ENCODE results near the gene KIF7. TPM values are rescaled to one million over a fixed set of nuclear protein-coding genes. Genes with fewer than 3 reads are reported as not detected.

The KIF7 gene
- total and polyA plus RNA-seq, 4 experiments from 2014 or later: not detected

DNA sequence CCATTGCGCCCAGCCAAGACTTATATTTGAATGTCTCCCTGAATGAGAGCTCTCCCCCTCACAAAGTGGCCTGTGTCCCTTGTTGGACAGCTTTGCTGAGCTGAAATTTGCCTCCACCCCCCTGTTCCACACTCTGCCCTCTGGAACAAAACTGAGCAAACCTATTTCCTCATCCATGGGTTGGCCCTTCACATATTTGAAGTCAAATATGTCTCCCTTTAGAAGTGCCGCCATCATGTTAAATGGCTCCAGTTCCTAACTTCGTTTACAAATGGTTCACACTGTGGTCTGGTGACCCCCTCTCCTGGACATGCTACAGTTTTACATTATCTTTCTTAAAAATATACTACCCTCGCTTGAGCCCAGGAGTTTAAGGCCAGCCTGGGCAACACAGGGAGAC lies 19.3 kb upstream of the KIF7 start:
- ChIA-PET POLR2A (ENCODE audit: partially characterized antibody) (no interaction called here), CTCF (ENCODE audit: partially characterized antibody) (no interaction called here)
- H3K36me3 Mint-ChIP-seq: no peaks in the 10 kb centered on the region
- no peaks in the 10 kb centered on the region for H3K9me3 Mint-ChIP-seq
- Histone ChIP-seq H3K9me3 (ENCODE audit: control insufficient read depth in 1 of 2, low read length in 2 of 2) (no peaks in the 10 kb centered on the region), H3K27me3 (ENCODE audit: insufficient read depth, low read length) (no peaks in the 10 kb centered on the region), H3K4me1 (ENCODE audit: insufficient read depth, low read length) (no peaks in the 10 kb centered on the region), H3K36me3 (ENCODE audit: insufficient read depth, low read length) (no peaks in the 10 kb centered on the region), H3K27ac (ENCODE audit: low read depth, low read length) (no peak overlapping the region), H3K4me3 (ENCODE audit: low read length in 2 of 2) (no peak overlapping the region)
- intact Hi-C loops (cut with micrococcal nuclease): no loop called here
- peaks cover 0 to 4% of the 10 kb centered on the region in 2 donors for H3K27me3 Mint-ChIP-seq
- H3K4me1 Mint-ChIP-seq: no peaks in the 10 kb centered on the region
- H3K27ac Mint-ChIP-seq: no peak overlapping the region
- DNase-seq: no peak
- H3K4me3 Mint-ChIP-seq: no peak overlapping the region

DNA sequence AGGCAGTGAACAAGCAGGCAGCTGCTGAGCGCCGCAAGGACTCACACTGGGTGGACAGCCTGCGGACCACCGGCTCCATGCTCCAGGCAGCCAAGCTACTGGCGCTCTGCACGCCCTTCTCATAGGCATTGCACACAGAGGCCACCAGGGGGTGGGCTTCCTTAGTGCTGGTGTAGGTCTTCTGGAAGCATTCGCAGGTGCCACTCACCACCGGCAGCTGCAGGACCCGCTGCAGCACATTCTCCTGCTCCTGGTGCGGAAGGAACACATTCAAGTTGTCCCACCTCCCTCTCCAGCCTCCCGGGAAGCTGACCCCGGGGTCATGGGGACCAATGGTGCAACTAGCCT lies 17.9 kb upstream of the KIF7 start:
- Mint-ChIP-seq H3K4me1 (no peaks in the 10 kb centered on the region), H3K4me3 (no peak overlapping the region), H3K36me3 (no peaks in the 10 kb centered on the region), H3K9me3 (no peaks in the 10 kb centered on the region), H3K27me3 (peaks cover 0 to 7% of the 10 kb centered on the region in 2 donors), H3K27ac (no peak overlapping the region)
- POLR2A ChIA-PET (ENCODE audit: partially characterized antibody): no interaction called here
- Histone ChIP-seq H3K36me3 (ENCODE audit: insufficient read depth, low read length) (no peaks in the 10 kb centered on the region), H3K27me3 (ENCODE audit: insufficient read depth, low read length) (no peaks in the 10 kb centered on the region), H3K4me3 (ENCODE audit: low read length in 2 of 2) (no peak overlapping the region), H3K4me1 (ENCODE audit: insufficient read depth, low read length) (no peaks in the 10 kb centered on the region), H3K9me3 (ENCODE audit: control insufficient read depth in 1 of 2, low read length in 2 of 2) (no peaks in the 10 kb centered on the region), H3K27ac (ENCODE audit: low read depth, low read length) (no peak overlapping the region)
- CTCF ChIA-PET (ENCODE audit: partially characterized antibody): no interaction called here
- DNase-seq: no peak
- intact Hi-C loops (cut with micrococcal nuclease): no loop called here

DNA sequence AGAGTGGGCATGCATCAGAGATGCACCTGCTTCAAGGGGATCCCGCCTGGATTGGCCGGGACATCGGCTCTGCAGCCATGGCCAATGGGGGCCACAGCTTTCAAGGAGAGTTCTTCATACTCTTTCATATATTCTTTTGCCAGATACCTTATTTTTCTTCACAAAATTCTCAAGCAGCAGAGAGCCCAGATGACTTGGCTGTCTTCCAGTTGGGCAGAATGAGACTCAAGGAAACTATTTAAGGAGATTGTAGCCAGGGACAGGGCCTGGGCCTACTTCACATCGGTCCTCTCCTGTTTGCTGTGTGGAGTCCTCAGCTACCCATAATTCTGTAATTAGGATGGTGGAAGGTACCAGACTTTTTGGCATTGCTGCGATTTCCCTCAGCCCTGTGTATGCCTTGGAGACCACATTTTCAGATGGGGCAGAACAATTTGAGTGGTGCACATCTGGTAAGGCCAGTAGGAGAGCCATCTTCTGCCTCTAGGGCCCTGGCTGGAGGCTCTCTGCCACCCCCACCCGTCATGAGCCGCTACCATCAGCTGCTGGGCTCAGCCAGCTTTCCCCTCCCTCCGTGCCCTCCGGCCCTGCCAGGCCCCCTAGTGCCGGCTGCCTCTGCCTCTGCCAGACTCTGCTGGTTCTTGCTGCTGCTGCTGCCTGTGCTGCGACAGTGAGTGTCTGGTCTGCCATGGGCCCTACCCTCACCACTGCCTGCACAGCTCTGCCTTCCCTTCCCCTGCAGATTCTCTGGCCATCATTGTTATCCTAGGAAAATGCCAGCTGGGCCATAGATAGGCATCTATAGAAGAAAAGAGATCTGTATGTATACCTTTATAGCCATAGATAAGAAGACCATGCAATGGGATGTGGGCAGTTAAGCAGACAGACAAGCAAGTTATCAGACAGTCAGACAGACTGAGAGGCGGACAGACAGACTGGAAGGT lies 17.2 kb upstream of the KIF7 start:
- Histone ChIP-seq H3K27me3 (ENCODE audit: insufficient read depth, low read length) (no peaks in the 10 kb centered on the region), H3K4me3 (ENCODE audit: low read length in 2 of 2) (no peak overlapping the region), H3K27ac (ENCODE audit: low read depth, low read length) (no peak overlapping the region), H3K9me3 (ENCODE audit: control insufficient read depth in 1 of 2, low read length in 2 of 2) (no peaks in the 10 kb centered on the region), H3K36me3 (ENCODE audit: insufficient read depth, low read length) (no peaks in the 10 kb centered on the region), H3K4me1 (ENCODE audit: insufficient read depth, low read length) (no peaks in the 10 kb centered on the region)
- Mint-ChIP-seq H3K4me3 (no peak overlapping the region), H3K27me3 (peaks cover 0 to 9% of the 10 kb centered on the region in 2 donors), H3K27ac (no peak overlapping the region), H3K9me3 (no peaks in the 10 kb centered on the region), H3K36me3 (no peaks in the 10 kb centered on the region), H3K4me1 (no peaks in the 10 kb centered on the region)
- DNase-seq: no peak
- POLR2A ChIA-PET (ENCODE audit: partially characterized antibody): no interaction called here
- intact Hi-C loops (cut with micrococcal nuclease): no loop called here
- CTCF ChIA-PET (ENCODE audit: partially characterized antibody): no interaction called here

DNA sequence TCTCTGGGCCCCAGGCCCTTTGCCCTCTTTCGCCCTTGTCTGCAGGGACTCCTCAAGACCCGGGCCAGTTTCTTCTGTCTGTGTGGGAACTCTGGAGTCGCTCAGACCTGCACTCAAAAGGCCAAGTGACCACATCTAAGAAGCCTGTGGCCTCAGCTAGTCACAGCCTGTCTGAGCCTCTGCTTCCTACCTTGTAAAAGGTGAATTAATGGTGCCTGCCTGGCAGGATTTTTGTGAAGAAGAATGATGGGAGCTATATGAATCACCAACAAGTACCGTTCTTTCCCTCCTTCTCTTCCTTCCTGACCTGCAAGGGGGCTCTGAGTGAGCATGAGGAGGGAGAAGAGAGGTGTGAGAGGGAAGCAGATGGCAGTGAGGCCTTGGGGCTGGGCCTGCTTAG lies 16.4 kb upstream of the KIF7 start:
- POLR2A ChIA-PET (ENCODE audit: partially characterized antibody): no interaction called here
- CTCF ChIA-PET (ENCODE audit: partially characterized antibody): no interaction called here
- no peaks in the 10 kb centered on the region for H3K36me3 Mint-ChIP-seq
- no peak overlapping the region for H3K27ac Mint-ChIP-seq
- H3K4me1 ChIP-seq (ENCODE audit: insufficient read depth, low read length): no peaks in the 10 kb centered on the region
- intact Hi-C loops (cut with micrococcal nuclease): no loop called here
- H3K9me3 ChIP-seq (ENCODE audit: control insufficient read depth in 1 of 2, low read length in 2 of 2): no peaks in the 10 kb centered on the region
- no peak for DNase-seq
- no peaks in the 10 kb centered on the region for H3K9me3 Mint-ChIP-seq
- H3K36me3 ChIP-seq (ENCODE audit: insufficient read depth, low read length): no peaks in the 10 kb centered on the region
- H3K4me1 Mint-ChIP-seq: no peaks in the 10 kb centered on the region
- no peak overlapping the region for H3K4me3 ChIP-seq (ENCODE audit: low read length in 2 of 2)
- no peaks in the 10 kb centered on the region for H3K27me3 ChIP-seq (ENCODE audit: insufficient read depth, low read length)
- H3K27ac ChIP-seq (ENCODE audit: low read depth, low read length): no peak overlapping the region
- peaks cover 0 to 10% of the 10 kb centered on the region in 2 donors for H3K27me3 Mint-ChIP-seq
- H3K4me3 Mint-ChIP-seq: no peak overlapping the region

DNA sequence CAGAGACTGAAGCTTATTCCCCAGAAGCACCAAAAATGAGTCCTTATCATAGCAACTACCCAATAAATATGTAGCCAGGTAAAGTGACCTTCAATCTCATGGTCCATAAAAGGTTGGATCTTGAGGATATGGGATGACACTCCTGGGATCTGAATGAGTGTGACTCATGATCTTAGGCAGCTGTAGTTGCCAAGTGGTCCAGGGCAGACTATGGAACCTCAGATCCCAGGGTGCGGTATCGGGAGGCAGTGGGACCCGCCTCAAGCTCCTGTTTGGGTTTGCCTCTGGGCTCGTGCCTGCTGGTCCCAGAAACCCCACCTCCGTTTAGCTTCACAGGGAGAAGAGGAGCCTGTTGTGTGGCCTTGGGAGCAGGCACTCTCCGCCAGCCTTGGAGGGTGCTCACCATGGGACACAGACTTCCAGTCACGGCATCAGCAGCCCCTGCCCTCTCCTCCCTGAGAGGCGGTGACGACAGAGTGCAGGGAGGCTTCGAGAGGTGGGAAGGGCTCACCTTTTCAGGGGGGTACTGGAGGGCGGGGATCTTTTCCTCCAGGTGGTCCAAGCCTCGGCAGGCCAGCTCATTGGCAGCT lies 15.8 kb upstream of the KIF7 start:
- ChIA-PET POLR2A (ENCODE audit: partially characterized antibody) (no interaction called here), CTCF (ENCODE audit: partially characterized antibody) (interaction anchor here (1.5 kb wide), 1 partner anchor 13 kb away, joined by 3 read pairs; no protein-coding TSS in a partner anchor)
- Mint-ChIP-seq H3K4me3 (no peak overlapping the region), H3K27me3 (peaks cover 0 to 10% of the 10 kb centered on the region in 2 donors), H3K4me1 (no peaks in the 10 kb centered on the region), H3K36me3 (no peaks in the 10 kb centered on the region), H3K27ac (no peak overlapping the region), H3K9me3 (no peaks in the 10 kb centered on the region)
- no peaks in the 10 kb centered on the region for H3K36me3 ChIP-seq (ENCODE audit: insufficient read depth, low read length)
- DNase-seq: no peak
- no peak overlapping the region for H3K4me3 ChIP-seq (ENCODE audit: low read length in 2 of 2)
- no peaks in the 10 kb centered on the region for H3K4me1 ChIP-seq (ENCODE audit: insufficient read depth, low read length)
- no peaks in the 10 kb centered on the region for H3K9me3 ChIP-seq (ENCODE audit: control insufficient read depth in 1 of 2, low read length in 2 of 2)
- no peak overlapping the region for H3K27ac ChIP-seq (ENCODE audit: low read depth, low read length)
- intact Hi-C loops (cut with micrococcal nuclease): no loop called here
- H3K27me3 ChIP-seq (ENCODE audit: insufficient read depth, low read length): peaks cover 3% of the 10 kb centered on the region

DNA sequence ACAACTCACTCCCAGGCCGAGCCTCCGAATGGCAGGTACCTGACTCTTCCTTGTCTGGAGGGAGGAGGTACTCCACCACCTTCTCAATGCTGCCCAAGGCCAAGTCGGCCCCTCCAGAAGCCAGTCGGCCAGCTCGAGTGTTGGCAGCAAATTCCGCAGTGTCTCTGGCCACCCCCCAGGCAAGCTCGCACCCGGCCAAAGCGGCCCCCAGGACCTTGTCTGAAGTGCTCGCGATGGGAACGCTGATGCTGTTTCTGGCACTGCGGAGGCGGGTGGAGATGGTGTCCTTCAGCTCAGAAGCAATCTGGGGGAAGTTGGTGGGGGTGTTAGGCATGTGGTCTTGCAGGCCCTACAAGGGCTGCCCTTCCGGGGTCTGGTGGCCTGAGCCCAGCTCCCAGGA lies 14.7 kb upstream of the KIF7 start:
- Mint-ChIP-seq H3K27ac (no peak overlapping the region), H3K9me3 (no peaks in the 10 kb centered on the region), H3K4me3 (no peak overlapping the region), H3K36me3 (no peaks in the 10 kb centered on the region), H3K27me3 (peaks cover 1 to 11% of the 10 kb centered on the region in 2 donors), H3K4me1 (peaks cover 0 to 2% (median 1%) of the 10 kb centered on the region in 4 donors)
- Histone ChIP-seq H3K36me3 (ENCODE audit: insufficient read depth, low read length) (no peaks in the 10 kb centered on the region), H3K27ac (ENCODE audit: low read depth, low read length) (no peak overlapping the region), H3K4me1 (ENCODE audit: insufficient read depth, low read length) (no peaks in the 10 kb centered on the region), H3K9me3 (ENCODE audit: control insufficient read depth in 1 of 2, low read length in 2 of 2) (no peaks in the 10 kb centered on the region), H3K4me3 (ENCODE audit: low read length in 2 of 2) (no peak overlapping the region), H3K27me3 (ENCODE audit: insufficient read depth, low read length) (peaks cover 7% of the 10 kb centered on the region)
- intact Hi-C loops (cut with micrococcal nuclease): no loop called here
- ChIA-PET POLR2A (ENCODE audit: partially characterized antibody) (no interaction called here), CTCF (ENCODE audit: partially characterized antibody) (interaction anchor here (1.5 kb wide), 1 partner anchor 12 kb away, joined by 3 read pairs; no protein-coding TSS in a partner anchor)
- no peak for DNase-seq

DNA sequence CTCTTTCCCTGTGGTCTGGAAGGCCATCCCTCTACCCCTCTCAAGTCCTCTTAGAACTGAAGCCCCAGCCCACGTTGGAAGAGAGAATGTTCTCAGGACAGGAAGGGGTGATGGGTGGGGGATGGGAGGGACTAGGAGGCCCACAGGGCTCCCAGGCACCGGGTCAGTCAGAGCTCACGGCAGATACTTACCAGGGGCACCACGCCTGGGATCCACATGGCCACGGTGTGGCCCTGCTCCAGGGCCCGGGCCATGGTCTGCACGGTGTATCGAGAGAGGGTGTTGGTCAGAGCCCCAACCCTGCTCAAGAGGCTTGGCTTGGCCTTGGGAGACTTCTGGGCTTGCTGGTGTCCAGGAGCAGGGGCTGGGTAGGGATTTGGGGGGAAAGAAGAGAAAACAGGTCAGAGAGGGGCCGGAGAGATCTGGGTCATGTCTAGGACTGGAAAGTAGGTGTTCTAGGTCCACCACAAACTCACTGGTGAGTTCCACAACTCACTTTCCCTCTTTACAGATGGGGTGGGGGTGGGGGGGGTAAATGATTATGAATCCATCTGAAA lies 14.1 kb upstream of the KIF7 start:
- H3K27ac ChIP-seq (ENCODE audit: low read depth, low read length): no peak overlapping the region
- DNase-seq: no peak
- peaks cover 12% of the 10 kb centered on the region for H3K27me3 ChIP-seq (ENCODE audit: insufficient read depth, low read length)
- intact Hi-C loops (cut with micrococcal nuclease): no loop called here
- ChIA-PET CTCF (ENCODE audit: partially characterized antibody) (interaction anchor here (1.5 kb wide), 1 partner anchor 11 kb away, joined by 3 read pairs; no protein-coding TSS in a partner anchor), POLR2A (ENCODE audit: partially characterized antibody) (no interaction called here)
- H3K36me3 Mint-ChIP-seq: no peaks in the 10 kb centered on the region
- H3K4me1 Mint-ChIP-seq: peaks cover 0 to 7% (median 4%) of the 10 kb centered on the region in 4 donors
- H3K4me3 ChIP-seq (ENCODE audit: low read length in 2 of 2): no peak overlapping the region
- H3K36me3 ChIP-seq (ENCODE audit: insufficient read depth, low read length): no peaks in the 10 kb centered on the region
- no peaks in the 10 kb centered on the region for H3K9me3 Mint-ChIP-seq
- H3K9me3 ChIP-seq (ENCODE audit: control insufficient read depth in 1 of 2, low read length in 2 of 2): no peaks in the 10 kb centered on the region
- H3K4me3 Mint-ChIP-seq: no peak overlapping the region
- H3K4me1 ChIP-seq (ENCODE audit: insufficient read depth, low read length): no peaks in the 10 kb centered on the region
- H3K27ac Mint-ChIP-seq: no peak overlapping the region
- H3K27me3 Mint-ChIP-seq: peaks cover 7 to 16% of the 10 kb centered on the region in 2 donors

All from CD4-positive, alpha-beta memory T cell (primary cell).